AG20443 (cell line): ENCODE results near the gene ARL15.
A peak's percentile ranks its signal among the peaks of the same experiment; 100 is the strongest.

Experiments
- DNase-seq: peaks from one replicate; pipeline ENCODE4 v3.0.0; 2012; ENCODE audit warnings: low spot score, mixed read lengths

The ARL15 gene

DNA sequence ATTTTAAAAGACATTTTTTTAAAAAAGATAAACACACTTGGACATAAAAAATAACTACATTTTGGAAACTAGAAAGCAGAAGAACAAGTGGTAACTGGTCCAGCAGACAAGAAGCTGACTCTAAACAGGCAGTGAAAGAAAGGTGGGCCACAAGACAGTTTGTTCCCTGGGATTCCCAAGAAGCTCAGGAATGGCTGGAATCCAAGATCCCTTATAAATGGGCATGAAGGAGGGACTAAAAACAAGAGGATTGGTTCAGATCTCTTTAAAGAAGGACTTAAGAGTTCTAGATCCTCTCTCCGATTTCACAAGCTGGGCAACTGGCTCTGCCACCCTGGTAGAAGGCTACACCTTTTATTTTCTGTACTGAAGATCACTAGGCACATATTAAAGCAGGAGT is 102.8 kb downstream of the ARL15 start:
- no peak for DNase-seq

DNA sequence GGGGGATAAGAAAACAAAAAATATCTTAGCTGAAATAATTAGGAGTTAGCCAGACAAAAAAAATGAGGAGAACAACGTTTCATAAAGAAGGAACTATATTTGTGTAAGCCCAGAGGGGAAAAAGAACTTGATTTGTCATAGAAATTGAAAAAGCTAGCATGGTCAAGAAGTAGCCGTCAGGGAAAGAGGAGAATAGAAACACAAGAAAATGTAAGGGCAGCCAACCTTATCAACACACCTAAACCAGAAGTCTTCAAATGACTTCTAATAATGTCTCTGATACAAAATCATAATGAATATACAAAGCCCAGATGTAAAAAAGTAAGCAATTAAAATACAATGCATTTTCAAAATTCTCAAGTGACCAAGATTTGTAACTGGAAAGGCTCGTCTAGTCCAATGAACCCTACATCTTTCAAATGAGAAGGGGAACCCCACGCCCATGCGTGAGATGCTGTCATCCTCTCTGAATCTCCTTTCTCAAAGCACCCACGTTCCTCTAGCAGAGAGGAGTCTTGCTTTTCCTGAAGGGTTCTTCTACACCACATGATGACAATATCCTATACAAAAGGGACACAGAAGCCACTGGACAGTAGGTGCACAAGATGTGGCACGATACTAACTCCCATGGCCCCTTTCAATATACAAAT is 103.7 kb downstream of the ARL15 start:
- DNase-seq, result no peak

DNA sequence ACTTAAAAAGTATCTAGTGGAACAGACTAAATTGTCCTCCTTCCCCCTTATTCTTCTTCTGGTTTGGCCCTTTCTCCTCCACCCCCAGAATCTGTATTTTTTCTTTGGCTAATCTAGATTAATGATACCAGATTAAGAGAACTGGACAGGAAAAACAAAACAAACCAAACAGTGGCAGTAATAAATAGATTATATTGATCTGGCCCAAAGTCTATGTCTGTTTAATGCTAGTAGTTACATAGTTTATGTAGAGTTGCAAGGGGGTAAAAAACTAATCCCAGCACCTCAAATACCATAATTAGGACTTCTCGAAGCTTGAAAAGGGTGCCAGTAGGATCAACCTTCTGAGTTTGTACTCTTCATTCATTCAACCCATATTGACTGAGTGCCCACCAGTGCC is 104.5 kb downstream of the ARL15 start:
- DNase-seq, result no peak

DNA sequence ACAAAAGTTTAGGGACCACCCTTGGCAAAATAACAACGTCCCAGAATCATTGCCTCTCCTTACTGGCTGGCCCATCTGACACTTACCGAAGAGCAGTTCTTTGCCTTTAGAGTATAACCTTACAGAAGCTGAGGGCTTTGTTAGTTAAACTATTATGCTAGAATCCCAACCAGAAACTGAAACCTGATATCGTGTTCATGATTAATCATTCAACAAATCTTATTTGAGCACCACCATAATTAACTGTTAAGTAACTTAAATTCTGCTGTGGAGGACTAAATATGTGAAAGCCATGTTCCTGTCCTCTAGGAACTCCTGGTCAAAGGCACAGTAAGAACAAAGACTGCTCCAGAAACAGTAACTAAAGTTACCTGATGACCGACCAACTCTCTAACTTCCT is 104.9 kb downstream of the ARL15 start:
- DNase-seq, result no peak

DNA sequence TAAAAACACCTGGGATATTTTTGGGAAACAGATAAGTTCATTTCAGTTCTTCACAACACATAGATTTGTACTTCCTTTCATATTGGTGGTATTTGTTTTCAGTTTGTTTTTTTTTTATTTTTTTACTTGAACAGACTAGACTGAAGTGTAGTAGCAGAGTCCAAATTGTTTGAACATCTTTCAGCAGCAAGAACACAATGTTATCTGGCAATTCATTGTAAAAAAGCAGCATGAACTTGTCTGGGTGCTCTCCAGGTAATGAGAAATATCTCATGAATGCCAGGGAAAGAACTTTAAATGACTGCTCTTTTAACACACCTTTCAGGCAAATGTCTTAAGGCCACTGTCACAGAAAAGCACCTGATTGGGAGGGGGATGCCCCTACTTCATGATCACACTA is 113.4 kb downstream of the ARL15 start:
- DNase-seq, result no peak

DNA sequence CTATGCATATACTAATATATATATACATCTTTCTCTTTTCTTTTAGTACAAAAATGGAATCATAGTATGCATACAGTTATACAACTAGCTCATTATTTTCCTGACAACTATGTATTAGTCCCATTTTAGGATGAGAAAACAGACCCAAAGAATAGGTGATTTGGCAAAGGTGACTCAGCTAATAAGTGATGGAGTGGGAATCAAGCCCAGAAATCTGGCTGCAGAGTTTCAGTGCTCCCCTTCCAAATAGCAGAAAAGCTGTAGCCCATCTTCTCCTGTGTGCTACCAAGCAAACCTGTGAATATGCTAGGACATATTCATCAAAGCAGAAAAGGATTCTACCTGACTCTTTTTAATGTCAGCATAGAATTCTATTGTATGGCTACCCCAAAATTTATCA is 114.7 kb downstream of the ARL15 start:
- DNase-seq, result no peak

DNA sequence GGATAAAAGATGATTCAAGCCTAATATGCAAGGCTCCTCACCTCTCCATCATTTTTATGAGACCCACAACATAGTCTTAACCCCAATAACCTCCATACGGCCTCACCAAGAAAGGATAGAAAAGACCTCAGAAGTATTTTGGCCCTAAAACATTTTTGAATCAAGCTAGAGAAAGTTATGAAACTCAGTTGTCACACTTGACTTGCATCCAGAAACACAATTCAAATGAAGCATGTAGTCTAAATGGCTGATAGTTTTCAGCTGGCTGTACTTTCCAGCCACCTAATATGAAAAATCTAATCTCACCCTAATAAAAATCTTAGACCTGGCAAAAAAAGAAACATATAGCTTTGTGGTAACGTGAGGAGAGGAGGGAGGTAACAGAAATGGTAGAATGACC is 116.1 kb downstream of the ARL15 start:
- no peak for DNase-seq

DNA sequence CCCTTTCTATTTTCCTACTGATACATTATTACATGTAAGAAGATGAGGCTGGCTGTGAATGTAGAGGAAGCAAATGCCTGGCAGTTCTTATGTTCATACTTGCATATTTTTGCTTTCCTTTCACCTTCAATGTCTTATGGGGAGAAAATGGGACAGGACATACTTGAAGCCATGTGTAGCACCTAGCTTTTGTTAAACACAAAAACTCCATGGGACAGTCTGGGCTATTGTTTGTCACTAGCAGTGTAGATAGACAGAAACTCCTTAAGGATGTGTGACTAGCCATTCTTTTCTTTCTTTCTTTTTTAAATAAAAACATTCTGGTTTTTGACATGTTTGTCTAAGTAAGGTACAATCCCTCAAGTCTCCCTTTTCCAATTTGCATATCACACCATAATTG is 122.7 kb downstream of the ARL15 start:
- no peak for DNase-seq

DNA sequence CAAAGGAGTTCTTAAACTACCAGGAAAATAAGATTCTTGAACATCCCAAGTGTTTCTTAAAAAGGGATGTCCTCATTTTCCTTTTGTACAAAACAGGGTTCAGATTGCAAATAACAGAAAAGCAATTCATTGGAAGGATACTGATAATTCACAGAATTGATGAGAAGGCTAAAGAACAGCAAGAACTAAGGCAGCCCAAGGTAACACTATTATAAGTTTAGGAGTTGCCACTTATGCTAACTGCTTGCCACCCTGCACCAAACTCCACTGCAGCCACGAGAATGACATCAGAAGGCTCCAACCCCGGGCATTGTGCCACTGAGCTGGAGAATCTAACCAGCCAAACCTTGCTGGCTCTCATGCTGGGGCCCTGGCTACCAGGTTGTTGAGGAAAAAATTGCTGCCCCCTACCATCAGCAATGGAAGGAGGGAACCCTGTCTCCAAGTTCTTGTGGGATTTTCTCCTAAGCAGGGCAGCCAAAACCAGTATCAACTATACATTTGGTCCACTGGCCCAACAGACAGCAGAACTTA is 123.4 kb downstream of the ARL15 start:
- no peak for DNase-seq

DNA sequence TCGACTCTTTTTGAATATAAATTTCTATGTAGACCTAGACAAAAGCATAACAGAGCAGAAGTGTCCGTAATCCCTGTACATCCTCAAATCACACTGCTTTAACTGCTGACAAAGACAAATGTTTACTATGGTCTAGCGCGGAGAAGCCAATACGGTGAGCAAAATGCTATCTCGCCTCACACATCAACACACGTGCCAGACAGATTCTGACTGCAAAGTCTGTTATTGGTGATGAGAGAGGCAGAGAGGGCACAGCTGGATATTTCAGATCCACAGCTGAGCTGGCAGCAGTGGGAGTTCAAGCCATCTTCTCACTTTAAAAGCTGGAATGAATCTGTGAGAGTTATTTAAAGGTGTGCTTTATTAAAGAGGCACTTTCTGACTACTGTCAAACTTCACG is 124.3 kb downstream of the ARL15 start:
- no peak for DNase-seq

DNA sequence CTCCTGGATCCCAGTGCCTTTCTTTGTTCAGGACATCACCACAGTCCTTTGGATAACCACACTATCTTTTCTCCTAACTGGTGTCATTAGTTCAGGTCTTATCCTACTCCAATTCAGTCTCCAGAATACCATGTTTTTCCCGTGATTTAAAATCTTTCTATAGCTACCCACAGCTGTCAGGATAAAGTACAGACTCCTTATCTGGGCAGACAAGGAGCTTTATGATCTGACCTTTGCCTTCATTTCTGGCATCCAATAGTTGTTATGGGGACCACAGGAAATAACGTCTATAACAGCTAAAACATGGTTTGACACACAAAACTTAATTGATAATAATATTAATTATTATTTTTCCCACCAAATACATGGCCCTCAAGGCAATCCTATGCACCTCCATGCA is 125.6 kb downstream of the ARL15 start:
- no peak for DNase-seq

DNA sequence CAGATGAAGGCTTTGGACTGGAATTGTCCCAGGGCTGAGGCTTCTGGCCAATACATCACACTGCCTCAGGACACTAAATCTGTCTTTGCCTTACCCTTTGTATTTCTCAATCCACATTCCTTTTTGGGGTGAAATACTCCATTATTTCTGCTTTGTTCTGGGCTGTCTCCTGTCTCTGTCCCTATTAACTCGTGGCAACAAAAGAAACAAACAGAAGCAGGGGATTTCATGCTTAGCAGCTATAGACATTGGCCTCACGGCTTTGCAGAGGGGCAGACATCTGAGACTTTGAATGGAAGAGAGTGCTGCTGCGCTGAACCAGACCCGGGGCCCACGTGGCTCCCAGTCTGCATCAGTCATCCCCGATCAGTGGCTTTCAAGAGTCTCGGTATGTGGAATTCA is 129.7 kb downstream of the ARL15 start:
- peak; percentile 76 for DNase-seq

DNA sequence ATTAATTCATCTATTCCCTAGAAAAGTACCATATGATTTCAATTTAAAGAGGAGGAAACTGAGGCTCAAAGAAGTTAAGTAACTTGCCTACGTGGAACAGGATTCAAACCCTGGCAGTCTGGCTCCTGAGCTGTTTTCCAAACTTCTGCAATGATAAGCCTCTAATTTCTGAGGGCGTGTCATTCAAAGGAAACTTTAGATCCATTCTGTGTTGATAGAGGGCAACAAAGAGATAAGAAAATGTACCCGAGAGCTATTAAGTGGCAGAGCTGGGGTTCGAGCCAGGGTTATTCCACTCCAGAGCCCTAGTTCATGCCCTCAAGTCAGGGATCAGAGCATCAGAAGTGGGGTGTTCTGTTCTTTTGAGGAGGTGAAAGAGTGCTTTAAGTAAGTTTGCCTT is 131.4 kb downstream of the ARL15 start:
- no peak for DNase-seq

DNA sequence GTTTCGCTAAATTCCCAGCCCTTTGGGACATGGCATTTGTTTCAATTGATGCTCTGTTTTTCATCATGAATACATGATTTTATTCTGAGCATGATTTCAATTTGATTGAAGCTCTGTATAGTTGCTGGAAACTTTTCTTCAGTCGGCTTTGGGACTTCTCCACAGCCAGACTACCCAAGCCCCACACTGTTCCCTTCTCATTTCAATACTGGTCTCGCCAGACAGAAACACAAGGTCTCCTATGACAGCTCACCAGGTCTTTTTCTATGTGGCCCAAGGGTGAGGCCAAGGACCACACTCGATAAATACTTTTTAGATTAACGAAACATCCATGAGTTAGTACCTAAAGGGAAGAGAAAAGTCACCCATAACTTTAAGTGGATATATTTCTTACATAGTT is 132.2 kb downstream of the ARL15 start:
- no peak for DNase-seq

DNA sequence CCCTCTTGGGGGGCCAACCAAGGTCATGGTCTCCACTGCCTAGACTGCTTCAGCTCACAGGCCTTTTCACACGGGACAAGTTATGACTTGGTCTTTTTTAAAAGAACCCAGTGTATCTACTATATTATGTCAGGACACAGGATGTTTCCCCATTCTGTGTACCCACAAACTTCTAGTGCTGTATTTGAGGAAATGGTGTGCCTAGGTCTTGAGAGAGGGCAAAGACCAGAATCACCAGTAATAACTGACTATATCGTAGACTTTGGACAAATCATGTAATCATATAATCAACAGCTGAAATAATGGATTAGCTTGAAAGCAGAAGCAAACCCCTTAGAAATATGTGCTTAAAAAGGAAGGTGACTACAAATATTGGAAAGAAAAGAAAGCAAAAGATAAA is 133.3 kb downstream of the ARL15 start:
- no peak for DNase-seq

DNA sequence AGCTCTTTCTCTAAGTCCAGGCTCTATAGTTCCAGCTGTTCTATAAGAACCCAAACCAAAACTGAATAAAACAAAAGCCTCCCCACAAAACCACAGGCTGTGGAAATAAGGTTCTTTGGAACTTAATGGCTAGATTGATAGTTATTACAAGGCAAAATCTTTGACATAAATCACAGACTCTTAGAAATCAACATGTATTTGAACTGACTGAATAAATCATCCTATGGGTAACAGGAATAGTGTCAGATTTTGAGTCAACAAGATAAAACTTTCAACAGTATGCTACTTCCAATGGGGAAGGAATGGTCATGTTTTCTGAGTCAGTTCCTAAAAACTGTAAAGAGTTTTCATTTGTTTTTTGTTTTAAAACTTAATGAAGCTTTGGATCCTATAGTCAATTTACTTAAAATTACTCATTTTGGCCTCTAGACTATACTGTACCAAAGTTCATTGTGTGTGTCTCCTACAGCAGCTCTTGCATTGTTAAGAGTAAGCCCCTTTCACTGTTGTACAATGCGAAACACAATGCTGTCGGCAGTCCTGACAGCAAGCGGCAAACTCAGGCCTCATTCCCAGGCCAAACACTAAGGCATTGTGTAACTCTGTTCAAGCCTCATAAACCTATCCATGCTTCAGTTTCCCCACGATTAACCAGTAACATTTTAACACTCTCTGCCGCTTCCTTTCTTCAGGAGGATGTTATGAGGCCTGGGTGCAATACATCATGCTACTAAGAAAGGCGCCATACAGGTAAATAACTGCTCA is 134.1 kb downstream of the ARL15 start:
- no peak for DNase-seq

DNA sequence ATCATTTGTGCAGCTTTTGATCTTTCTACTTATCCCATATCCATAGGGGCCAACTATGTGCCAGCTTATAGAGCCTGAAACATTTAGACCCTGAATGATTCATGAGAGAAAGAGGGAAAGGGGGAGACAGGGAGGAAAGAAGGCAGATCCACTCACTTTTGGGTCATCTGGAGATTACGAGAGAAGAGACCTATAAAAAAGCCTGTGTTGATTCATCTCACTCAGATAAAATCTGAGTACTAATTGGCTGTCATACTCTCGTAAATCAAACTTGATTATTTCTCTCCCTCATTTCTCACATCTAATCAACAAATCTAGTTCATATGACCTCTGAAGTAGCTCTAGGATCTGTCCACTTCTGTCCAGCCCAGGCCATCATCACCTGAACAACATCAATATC is 137.1 kb downstream of the ARL15 start:
- no peak for DNase-seq

DNA sequence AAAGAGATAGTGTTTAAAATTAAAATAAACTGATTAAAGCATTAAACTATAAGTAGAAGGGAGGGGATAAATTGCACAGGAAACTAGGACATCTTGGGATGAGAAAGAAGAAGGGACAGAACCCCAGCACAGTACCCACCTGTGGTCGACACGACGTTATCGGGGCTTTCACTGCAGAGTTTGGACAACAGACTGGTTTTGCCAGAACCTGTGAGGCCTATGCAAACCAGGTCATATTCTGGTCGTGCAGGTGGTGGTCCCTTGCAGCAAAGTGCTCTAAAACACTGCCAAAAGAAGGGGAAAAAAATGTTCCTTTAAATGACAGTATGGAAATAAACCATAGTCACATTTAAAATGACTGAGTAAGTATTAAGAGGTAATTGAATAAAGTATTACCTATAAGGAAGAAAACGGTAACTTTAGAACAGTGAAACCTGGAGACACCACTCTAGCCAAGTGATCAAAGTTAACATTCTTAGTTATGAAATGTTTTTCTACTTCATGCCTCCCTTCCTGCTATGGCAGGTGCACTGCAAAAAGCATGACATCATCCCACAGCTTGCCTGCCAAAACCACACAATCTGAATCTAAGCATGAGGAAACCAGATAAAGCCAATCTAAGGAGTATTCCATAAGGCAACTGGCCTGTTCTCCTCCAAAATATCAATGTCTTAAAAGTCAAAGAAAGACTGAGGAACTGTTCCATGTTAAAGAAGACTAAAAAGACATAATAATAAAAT is 138.6 kb downstream of the ARL15 start:
- no peak for DNase-seq

DNA sequence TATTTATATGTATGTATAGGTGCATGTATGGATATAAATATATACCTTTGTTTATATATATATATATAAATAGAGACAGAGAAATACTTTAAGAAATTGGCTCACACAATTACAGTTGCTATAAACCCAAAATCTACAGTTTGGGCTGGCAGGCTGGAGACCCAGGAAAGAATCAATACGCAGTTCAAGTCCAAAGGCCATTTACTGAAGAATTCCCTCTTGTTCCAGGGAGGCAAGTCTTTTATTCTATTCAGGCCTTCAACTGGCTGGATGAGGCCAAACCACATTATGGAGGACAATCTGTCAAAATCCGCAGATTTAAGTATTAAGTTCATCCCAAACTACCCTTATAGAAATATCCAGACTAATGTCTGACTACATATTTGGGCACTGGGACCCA is 144.7 kb downstream of the ARL15 start:
- no peak for DNase-seq

DNA sequence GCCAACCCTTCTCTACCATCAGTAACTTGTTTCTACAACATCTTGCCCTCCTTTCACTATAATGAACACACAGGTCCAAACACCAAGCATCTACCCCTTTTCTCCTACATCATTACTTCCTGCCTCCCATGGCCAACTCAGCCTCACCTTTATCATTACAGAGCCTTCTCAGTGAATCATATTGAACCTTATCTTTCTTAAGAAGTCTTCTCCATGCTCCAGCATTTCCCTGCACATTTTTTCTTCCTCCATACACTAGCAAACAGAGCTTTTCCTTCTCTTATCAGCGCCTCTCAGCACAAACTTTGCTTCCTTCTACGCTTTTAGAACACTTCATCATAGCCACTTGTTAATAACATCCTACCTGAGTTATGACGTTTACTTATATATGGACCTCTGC is 148.2 kb downstream of the ARL15 start:
- DNase-seq, result no peak

DNA sequence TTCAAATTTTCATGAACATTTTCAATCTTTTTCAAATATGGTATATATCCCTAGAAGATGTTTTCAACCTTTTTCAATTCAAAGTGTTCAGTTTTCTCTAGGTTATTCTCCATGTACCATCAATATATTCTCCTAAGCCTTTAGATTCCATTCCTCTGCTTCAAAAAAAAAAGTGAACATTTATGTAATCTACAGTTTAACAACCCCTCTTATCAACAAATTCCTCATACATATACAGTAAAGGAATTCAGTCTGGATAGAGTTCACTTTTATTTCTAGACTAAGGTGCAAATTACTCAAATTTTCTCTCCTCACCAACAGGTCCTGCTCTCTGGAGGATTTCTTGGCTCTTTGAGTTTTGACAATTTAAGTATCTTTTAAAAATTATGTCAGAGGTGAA is 150.0 kb downstream of the ARL15 start:
- no peak for DNase-seq

DNA sequence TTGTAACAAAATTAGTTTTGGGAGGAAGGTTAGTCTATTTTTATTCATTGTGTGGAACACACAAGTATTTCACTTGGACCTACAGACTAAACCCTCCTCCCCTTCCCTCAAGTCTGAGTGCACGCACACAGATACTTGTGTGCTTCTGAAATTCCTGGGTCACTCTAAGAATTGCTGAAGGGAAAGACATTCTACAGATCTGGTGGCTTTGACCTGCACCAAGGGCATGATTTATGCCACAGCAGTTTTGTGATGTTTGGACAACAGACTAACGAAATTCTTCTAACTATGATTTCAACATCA is 150.5 kb downstream of the ARL15 start:
- peak; percentile 32 for DNase-seq

DNA sequence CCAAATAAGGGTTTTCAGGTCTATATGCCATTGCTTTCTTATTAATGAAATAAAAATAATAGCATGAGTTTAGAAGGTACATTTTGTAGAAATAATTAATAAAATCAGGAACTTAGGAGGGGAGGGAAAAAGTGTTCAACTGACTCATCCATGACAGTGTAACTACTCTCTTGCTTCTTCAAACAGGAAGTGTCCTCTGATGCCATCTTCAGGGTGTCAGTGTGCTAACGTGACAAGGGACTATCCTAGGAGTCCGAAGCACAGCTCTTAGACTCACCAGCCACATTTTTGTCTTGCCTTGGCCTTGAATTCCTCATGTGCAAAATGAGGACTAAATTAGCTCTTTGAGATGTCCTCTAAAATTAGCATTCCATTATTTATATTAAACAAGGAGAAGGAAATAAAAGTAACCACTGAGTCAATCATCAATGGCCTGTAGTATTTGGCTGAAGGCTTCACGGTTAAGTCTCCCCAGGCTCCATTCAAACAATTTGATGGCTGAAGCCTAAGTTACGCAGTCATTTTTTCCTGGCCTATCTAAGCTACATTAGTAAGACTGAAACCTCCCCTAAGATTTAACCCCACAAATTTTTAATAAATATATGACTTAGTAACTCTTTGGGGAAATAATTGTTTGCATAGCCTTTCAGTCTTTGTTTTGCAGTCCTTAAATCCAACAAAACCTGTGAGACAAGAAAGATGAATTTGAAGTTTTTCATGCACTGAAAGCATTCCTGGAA is 151.1 kb downstream of the ARL15 start:
- peak; percentile 44 for DNase-seq
